Smooth muscle cell (in vitro differentiated cells): ENCODE results near the gene KIF6. TPM values are rescaled to one million over a fixed set of nuclear protein-coding genes. Genes with fewer than 3 reads are reported as not detected.

Source experiments
- DNase-seq: peaks from one replicate; lab custom pipeline; 2025; ENCODE audit not compliant: unreplicated experiment; lab: John Stamatoyannopoulos, UW
- H2AFZ ChIP-seq: fragments of 200-600 bp; sonication (generic); 2 replicates; pipeline ENCODE4 v1.6.0; 2016; ENCODE audit warnings: antibody characterized with exemption, low read depth, mild to moderate bottlenecking
- H3F3A ChIP-seq: fragments of 200-600 bp; sonication (generic); 2 replicates; pipeline ENCODE4 v1.6.0; 2017; ENCODE audit warnings: antibody characterized with exemption, low read depth
- H3K27ac ChIP-seq: fragments of 200-600 bp; sonication (generic); 2 replicates; pipeline ENCODE4 v1.5.1; 2016; ENCODE audit warnings: low read depth, mild to moderate bottlenecking
- H3K27me3 ChIP-seq: fragments of 200-600 bp; sonication (generic); 2 replicates; pipeline ENCODE4 v1.6.1; 2016; ENCODE audit warnings: low read depth, mild to moderate bottlenecking
- H3K36me3 ChIP-seq: fragments of 200-600 bp; sonication (generic); 2 replicates; pipeline ENCODE4 v1.5.1; 2016; ENCODE audit warnings: low read depth
- H3K4me1 ChIP-seq: fragments of 200-600 bp; sonication (generic); 2 replicates; pipeline ENCODE4 v1.5.1; 2016; ENCODE audit warnings: low read depth
- H3K4me2 ChIP-seq: fragments of 200-600 bp; sonication (generic); 2 replicates; pipeline ENCODE4 v1.6.0; 2016; ENCODE audit warnings: mild to moderate bottlenecking
- H3K4me3 ChIP-seq: fragments of 200-600 bp; sonication (generic); 2 replicates; pipeline ENCODE4 v1.5.1; 2016; ENCODE audit warnings: mild to moderate bottlenecking
- H3K79me2 ChIP-seq: fragments of 200-600 bp; sonication (generic); 2 replicates; pipeline ENCODE4 v1.6.0; 2016; ENCODE audit warnings: low read depth, mild to moderate bottlenecking
- H3K9ac ChIP-seq: fragments of 200-600 bp; sonication (generic); 2 replicates; pipeline ENCODE4 v1.6.0; 2016; ENCODE audit warnings: low read depth
- H3K9me3 ChIP-seq: fragments of 200-600 bp; sonication (generic); replicated peaks from 2 replicates; pipeline ENCODE4 v1.5.1; 2016; ENCODE audit warnings: low read depth
- H4K20me1 ChIP-seq: fragments of 200-600 bp; sonication (generic); 2 replicates; pipeline ENCODE4 v1.6.0; 2016; ENCODE audit warnings: low read depth
- CTCF ChIP-seq: fragments of 200-600 bp; sonication (generic); IDR thresholded peaks from 2 replicates; pipeline ENCODE4 v1.5.1; 2017; ENCODE audit warnings: borderline replicate concordance, mild to moderate bottlenecking, antibody characterized with exemption; ENCODE audit not compliant: insufficient read depth, poor library complexity, severe bottlenecking
- WGBS: methylation state at CpG from one replicate; pipeline ENCODE4 v1.1.7; 2016; ENCODE audit warnings: low lambda C conversion rate; 5-methylcytosine and 5-hydroxymethylcytosine counted together
- polyA plus RNA-seq: library from polyadenylated mRNA; unstranded; fragments of >200 nt; fragmentation: Nextera tagmentation; extraction: Ambion mirVana; gene quantifications from 2 replicates; pipeline ENCODE4 v1.2.1, GENCODE V29; 2016
- total RNA-seq: library from RNA; depleted of rRNA; stranded (reverse); fragments of >200 nt; gene quantifications from 2 replicates; pipeline ENCODE4 v1.2.3, GENCODE V29; 2014

Gene KIF6
- total and polyA plus RNA-seq, 2 experiments from 2014 or later = 1.1 to 1.5 TPM

- Histone ChIP-seq H3K27me3 (peaks cover 51% of the 10 kb centered on the region), H2AFZ (no peak overlapping the region), H3K79me2 (no peaks in the 10 kb centered on the region), H4K20me1 (no peaks in the 10 kb centered on the region), H3K9ac (no peak overlapping the region), H3K4me2 (peak overlapping the region; percentile 8), H3K9me3 (no peaks in the 10 kb centered on the region), H3K27ac (no peak overlapping the region), H3K36me3 (no peaks in the 10 kb centered on the region), H3K4me3 (no peak overlapping the region), H3F3A (no peaks in the 10 kb centered on the region), H3K4me1 (peaks cover 7% of the 10 kb centered on the region)
- 61% methylated on average over 5 of the region's 5 CpGs for WGBS
- no peak for DNase-seq
- TF ChIP-seq CTCF = no peak
Measured at GRCh38 chr6:39335780-39336545, 389.2 kb downstream of the KIF6 start.

- H3K4me2 ChIP-seq = no peak overlapping the region
Measured at GRCh38 chr6:39333644-39334438, 391.4 kb downstream of the KIF6 start.

GRCh38 chr6:39330476-39330875 lies 394.7 kb downstream of the KIF6 start:
- Histone ChIP-seq H3K27me3 (peaks cover 78% of the 10 kb centered on the region), H2AFZ (no peak overlapping the region), H3K79me2 (no peaks in the 10 kb centered on the region), H3K9ac (no peak overlapping the region), H3K4me3 (no peak overlapping the region), H3K4me2 (no peak overlapping the region), H3K9me3 (no peaks in the 10 kb centered on the region), H4K20me1 (no peaks in the 10 kb centered on the region), H3K27ac (no peak overlapping the region), H3K36me3 (no peaks in the 10 kb centered on the region), H3F3A (no peaks in the 10 kb centered on the region), H3K4me1 (no peaks in the 10 kb centered on the region)
- no peak for TF ChIP-seq CTCF
- no peak for DNase-seq
- WGBS = 93% methylated on average over 3 of the region's 3 CpGs

More at GRCh38 chr6:39333644-39334438, 391.4 kb downstream of the KIF6 start:
- no peaks in the 10 kb centered on the region for H3K9me3 ChIP-seq
- H3K36me3 ChIP-seq = no peaks in the 10 kb centered on the region
- H3K4me1 ChIP-seq = no peaks in the 10 kb centered on the region
- H3F3A ChIP-seq = no peaks in the 10 kb centered on the region
- no peak for DNase-seq
- H3K27me3 ChIP-seq = peaks cover 65% of the 10 kb centered on the region
- no peak overlapping the region for H3K27ac ChIP-seq
- no peak overlapping the region for H2AFZ ChIP-seq
- 86% methylated on average over 7 of the region's 7 CpGs for WGBS
- TF ChIP-seq CTCF = no peak
- H3K79me2 ChIP-seq = no peaks in the 10 kb centered on the region
- H4K20me1 ChIP-seq = no peaks in the 10 kb centered on the region
- no peak overlapping the region for H3K4me3 ChIP-seq
- H3K9ac ChIP-seq = no peak overlapping the region
